A673 (cell line): ENCODE measurements around the gene ADAMTS1.

Experiments used
- EZH2 ChIP-seq: fragments of 200-600 bp; sonication (generic); IDR thresholded peaks from 2 replicates; pipeline ENCODE4 v1.6.1; 2017; ENCODE audit warnings: borderline replicate concordance, low read depth, mild to moderate bottlenecking, mixed read lengths, antibody characterized with exemption, low read length; ENCODE audit not compliant: poor library complexity, severe bottlenecking
- TF ChIP-seq, protein P1 (sequence below): fragments of 300-800, 200-600 bp; sonication (generic); conservative IDR thresholded peaks from 2 replicates; pipeline ENCODE4 v1.5.1; 2017; ENCODE audit warnings: low read depth, mild to moderate bottlenecking, antibody characterized with exemption, low read length, moderate library complexity, mixed read lengths

DNA sequence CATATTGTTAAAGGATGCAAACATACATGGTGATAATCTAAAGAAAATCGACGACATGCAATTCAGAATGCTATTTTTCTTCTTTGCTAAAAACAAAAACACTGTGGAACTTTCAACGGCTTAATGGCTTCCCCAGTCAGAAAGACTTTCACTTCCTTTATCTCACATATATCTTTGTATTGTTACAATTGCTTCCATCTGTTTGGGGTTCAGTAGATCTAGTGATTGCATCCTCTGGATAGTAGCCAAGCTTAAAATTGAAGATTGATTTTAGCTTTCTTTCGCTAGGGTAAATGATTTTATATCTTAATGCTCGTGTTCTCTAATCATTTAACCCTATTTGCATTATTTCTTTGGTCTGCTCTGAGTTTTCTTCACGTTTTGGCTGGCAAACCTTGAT, 31.8 kb upstream of the ADAMTS1 start:
- no peak for TF ChIP-seq EZH2
- TF ChIP-seq, protein P1, sequence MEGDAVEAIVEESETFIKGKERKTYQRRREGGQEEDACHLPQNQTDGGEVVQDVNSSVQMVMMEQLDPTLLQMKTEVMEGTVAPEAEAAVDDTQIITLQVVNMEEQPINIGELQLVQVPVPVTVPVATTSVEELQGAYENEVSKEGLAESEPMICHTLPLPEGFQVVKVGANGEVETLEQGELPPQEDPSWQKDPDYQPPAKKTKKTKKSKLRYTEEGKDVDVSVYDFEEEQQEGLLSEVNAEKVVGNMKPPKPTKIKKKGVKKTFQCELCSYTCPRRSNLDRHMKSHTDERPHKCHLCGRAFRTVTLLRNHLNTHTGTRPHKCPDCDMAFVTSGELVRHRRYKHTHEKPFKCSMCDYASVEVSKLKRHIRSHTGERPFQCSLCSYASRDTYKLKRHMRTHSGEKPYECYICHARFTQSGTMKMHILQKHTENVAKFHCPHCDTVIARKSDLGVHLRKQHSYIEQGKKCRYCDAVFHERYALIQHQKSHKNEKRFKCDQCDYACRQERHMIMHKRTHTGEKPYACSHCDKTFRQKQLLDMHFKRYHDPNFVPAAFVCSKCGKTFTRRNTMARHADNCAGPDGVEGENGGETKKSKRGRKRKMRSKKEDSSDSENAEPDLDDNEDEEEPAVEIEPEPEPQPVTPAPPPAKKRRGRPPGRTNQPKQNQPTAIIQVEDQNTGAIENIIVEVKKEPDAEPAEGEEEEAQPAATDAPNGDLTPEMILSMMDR = no peak
